Measurements from ENCODE around the gene CCNL2. TPM values are rescaled to one million over a fixed set of nuclear protein-coding genes. Genes with fewer than 3 reads are reported as not detected.

Gene CCNL2
- total RNA-seq, 1 donor from 2014 or later, result 134 TPM

DNA sequence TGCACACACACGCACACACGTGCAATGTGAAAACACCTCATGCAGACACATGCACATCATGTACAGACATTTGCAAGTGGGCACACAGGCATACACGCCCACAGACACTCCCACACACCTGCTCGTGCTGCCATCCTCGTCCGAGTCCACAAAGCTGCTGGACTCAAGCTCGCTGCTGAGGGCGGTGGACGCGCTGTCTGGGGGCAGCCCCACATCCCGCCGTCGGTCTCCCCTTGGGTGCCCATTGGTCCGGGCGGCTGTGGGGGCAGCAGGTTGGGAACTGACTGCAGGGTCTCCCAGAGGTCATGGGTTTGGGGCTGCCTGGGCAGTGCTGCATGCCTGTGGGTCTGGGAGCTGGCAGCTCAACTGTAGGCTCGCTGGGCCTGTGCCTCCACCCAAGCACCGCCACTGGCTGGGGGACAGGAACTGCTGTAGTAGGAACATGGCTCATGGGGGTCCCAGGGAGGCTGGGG is 57.5 kb downstream of the CCNL2 start:
- no peaks in the 10 kb centered on the region for H3K27me3 ChIP-seq (ENCODE audit: control insufficient read depth, insufficient read depth, low read length)
- H3K36me3 ChIP-seq (ENCODE audit: control insufficient read depth, insufficient read depth, low read length), result peaks cover 2% of the 10 kb centered on the region
- H3K4me3 ChIP-seq (ENCODE audit: low read depth, low read length), result no peak overlapping the region
- TF ChIP-seq, protein P1, sequence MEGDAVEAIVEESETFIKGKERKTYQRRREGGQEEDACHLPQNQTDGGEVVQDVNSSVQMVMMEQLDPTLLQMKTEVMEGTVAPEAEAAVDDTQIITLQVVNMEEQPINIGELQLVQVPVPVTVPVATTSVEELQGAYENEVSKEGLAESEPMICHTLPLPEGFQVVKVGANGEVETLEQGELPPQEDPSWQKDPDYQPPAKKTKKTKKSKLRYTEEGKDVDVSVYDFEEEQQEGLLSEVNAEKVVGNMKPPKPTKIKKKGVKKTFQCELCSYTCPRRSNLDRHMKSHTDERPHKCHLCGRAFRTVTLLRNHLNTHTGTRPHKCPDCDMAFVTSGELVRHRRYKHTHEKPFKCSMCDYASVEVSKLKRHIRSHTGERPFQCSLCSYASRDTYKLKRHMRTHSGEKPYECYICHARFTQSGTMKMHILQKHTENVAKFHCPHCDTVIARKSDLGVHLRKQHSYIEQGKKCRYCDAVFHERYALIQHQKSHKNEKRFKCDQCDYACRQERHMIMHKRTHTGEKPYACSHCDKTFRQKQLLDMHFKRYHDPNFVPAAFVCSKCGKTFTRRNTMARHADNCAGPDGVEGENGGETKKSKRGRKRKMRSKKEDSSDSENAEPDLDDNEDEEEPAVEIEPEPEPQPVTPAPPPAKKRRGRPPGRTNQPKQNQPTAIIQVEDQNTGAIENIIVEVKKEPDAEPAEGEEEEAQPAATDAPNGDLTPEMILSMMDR (IDR thresholded peaks at IDR 0.05; ENCODE audit: insufficient read depth, low read length, poor library complexity, severe bottlenecking), result no peak
- DNase-seq (ENCODE audit: low read depth), result no peak

DNA sequence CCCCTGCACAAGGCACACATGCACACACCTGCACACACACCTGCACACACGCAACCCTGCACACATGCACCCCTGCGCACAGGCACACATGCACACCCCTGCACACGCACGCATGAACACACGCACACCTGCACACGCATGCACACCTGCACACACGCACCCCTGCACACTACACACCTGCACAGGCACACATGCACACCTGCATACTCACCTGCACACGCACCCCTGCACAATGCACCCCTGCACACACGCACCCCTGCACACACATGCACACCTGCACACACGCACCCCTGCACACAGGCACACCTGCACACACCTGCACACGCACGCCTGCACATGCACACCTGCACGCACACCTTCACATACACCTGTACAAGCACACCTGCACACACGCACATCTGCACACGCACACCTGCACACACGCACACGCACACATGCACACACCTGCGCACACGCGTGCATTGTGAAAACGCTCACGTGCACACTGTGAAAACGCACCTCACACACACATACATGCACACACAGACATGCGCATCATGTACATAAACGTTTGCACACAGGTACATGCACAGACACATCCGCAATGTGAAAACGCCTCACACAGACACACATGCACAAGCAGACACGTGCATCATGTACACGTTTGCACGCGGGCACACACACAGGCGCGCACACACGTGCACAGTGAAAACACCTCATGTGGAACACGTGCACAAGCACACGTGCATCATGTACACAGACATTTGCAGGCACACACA is 58.2 kb downstream of the CCNL2 start:
- peaks cover 2% of the 10 kb centered on the region for H3K36me3 ChIP-seq (ENCODE audit: control insufficient read depth, insufficient read depth, low read length)
- no peaks in the 10 kb centered on the region for H3K27me3 ChIP-seq (ENCODE audit: control insufficient read depth, insufficient read depth, low read length)
- TF ChIP-seq, protein P1 (IDR thresholded peaks at IDR 0.05; ENCODE audit: insufficient read depth, low read length, poor library complexity, severe bottlenecking), result no peak
- H3K4me3 ChIP-seq (ENCODE audit: low read depth, low read length), result no peak overlapping the region
- DNase-seq (ENCODE audit: low read depth), result no peak

DNA sequence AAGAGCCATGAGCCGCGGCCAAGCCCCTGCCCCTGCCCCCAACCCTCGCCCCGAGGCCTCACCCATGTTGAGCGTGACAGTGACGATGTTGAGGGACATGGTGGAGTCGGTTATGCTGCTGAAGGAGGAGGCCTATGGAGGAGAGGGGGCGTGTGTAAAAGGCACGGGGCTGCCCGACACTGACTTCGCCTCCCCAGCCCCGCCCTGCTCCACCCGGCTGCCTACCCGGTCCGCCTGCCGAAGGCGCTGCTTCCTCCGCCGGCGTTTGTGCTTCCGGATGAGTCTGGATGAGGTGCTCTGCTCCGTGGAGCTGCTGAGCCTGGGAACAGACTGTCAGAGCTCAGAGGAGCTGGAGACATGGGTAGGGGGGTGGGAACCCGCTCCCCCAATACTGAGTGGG is 59.0 kb downstream of the CCNL2 start:
- no peaks in the 10 kb centered on the region for H3K27me3 ChIP-seq (ENCODE audit: control insufficient read depth, insufficient read depth, low read length)
- DNase-seq (ENCODE audit: low read depth), result no peak
- H3K4me3 ChIP-seq (ENCODE audit: low read depth, low read length), result no peak overlapping the region
- H3K36me3 ChIP-seq (ENCODE audit: control insufficient read depth, insufficient read depth, low read length), result peaks cover 2% of the 10 kb centered on the region
- TF ChIP-seq, protein P1 (IDR thresholded peaks at IDR 0.05; ENCODE audit: insufficient read depth, low read length, poor library complexity, severe bottlenecking), result no peak

GRCh38 chr1:1338278-1338677 is 60.9 kb downstream of the CCNL2 start:
- no peaks in the 10 kb centered on the region for H3K27me3 ChIP-seq (ENCODE audit: control insufficient read depth, insufficient read depth, low read length)
- H3K36me3 ChIP-seq (ENCODE audit: control insufficient read depth, insufficient read depth, low read length), result peaks cover 2% of the 10 kb centered on the region
- TF ChIP-seq, protein P1 (IDR thresholded peaks at IDR 0.05; ENCODE audit: insufficient read depth, low read length, poor library complexity, severe bottlenecking), result no peak
- DNase-seq (ENCODE audit: low read depth), result no peak
- H3K4me3 ChIP-seq (ENCODE audit: low read depth, low read length), result no peak overlapping the region

DNA sequence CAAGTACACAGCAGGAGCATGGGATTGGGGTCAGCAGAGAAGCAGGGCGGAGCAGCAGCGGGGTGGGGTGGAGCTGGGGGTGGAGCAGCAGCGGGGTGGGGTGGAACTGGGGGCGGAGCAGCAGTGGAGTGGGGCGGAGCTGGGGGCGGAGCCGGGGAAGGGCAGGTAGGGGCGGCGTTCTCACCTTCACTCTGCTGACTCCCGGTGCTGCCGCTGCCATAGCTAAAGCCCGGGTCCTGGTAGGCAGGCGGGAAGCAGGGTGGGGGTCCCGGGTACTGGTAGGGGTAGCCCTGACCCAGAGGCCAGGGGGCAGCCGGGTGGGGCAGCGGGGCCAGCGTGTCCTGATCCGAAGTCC is 61.4 kb downstream of the CCNL2 start:
- DNase-seq (ENCODE audit: low read depth), result no peak
- Histone ChIP-seq H3K36me3 (ENCODE audit: control insufficient read depth, insufficient read depth, low read length) (peaks cover 2% of the 10 kb centered on the region), H3K4me3 (ENCODE audit: low read depth, low read length) (no peak overlapping the region)

More for the DNA sequence above, 61.4 kb downstream of the CCNL2 start:
- TF ChIP-seq, protein P1 (IDR thresholded peaks at IDR 0.05; ENCODE audit: insufficient read depth, low read length, poor library complexity, severe bottlenecking), result no peak
- no peaks in the 10 kb centered on the region for H3K27me3 ChIP-seq (ENCODE audit: control insufficient read depth, insufficient read depth, low read length)
